Forelimb muscle (tissue), 1 donor: ENCODE measurements around the gene MARCHF3. TPM values are rescaled to one million over a fixed set of nuclear protein-coding genes. Genes with fewer than 3 reads are reported as not detected.
"Not testable (repeated sequence)": the region's sequence is repeated elsewhere in the genome, so short reads cannot be mapped to it uniquely, and the experiment has no call there.

ENCODE experiments used
- DNase-seq: peaks from one replicate; pipeline ENCODE4 v3.0.0-alpha.2; 2013; ENCODE audit warnings: low read depth
- polyA plus RNA-seq: library from polyadenylated mRNA; unstranded; fragments of 120-200 nt; gene quantifications from one replicate; pipeline ENCODE4 v1.2.1, GENCODE V29; 2013; ENCODE audit not compliant: insufficient read length

The MARCHF3 gene
- polyA plus RNA-seq, 1 donor: 7.8 TPM

GRCh38 chr5:126918615-126918957, 111.8 kb downstream of the MARCHF3 start:
- DNase-seq: no peak

- no peak for DNase-seq
Observed at GRCh38 chr5:126917918-126918614, 112.3 kb downstream of the MARCHF3 start.

DNA sequence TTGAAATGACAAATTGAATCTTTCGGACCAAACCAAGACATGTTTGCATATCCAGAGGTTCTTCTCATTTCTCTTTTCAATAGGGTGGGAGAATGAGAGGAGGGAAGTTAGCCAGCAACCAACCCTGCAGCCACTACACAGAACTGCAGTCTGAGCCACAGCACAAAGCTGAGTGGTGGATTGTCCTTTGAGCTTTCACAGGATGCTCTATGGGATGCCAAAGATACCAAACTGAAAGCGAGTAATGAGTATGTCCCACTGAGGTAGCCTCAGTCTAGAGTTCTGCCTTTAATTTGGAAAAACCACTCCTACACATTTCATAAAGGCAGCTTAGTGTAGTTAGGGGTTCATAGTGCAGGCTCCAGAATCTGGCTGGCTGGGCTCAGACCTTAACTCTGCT, 114.9 kb downstream of the MARCHF3 start:
- no peak for DNase-seq

DNA sequence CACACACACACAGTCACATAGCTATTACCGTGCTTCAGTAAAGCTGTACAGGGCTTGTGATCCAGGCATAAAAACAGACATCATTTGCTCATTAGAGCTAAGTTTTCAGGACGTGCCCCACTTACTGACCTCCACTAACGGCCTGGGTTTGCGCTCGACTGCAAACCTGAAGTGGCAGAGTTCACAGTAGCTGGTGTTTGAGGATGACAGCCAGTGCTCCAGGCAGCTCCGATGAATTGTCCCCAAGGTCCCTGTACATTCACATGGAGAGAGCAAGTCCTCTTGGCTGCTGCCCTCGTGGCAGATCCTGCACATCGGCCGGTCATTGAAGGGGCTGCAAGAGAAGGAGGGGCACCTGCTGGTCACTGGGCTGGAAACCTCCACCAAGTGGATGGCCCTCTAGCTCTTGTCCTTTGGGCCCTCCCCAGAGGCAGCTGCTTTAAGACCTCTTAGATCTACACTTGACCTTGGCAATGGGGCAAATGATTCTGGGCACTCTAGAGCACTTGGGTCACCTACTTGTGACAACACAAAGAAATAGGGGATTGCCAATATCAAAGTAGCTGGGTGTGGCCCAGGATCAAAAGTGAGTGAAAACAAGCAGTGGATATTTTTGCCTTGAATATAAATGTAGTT, 115.4 kb downstream of the MARCHF3 start:
- no peak for DNase-seq

GRCh38 chr5:126912616-126913200, 117.7 kb downstream of the MARCHF3 start:
- no peak for DNase-seq

- no peak for DNase-seq
Observed at GRCh38 chr5:126911986-126912385, 118.4 kb downstream of the MARCHF3 start.

DNA sequence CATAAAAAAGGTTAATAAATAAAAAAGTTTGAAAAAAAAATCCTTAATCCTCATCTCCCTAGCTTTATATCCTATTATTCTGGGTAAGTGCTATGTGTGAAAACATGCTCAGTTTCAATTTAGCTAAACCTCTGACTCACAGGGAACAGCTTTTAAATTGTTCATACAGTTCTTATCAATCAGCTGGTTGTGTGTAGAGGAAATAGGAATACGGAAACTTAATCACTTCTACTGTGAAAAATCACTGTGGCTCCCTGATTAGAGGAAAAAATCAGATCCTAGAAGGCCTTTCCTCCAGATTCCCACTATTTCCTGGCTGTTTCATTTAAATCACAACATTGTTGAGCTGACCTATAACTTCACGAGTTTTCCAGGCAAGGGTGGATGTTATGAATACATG, 120.5 kb downstream of the MARCHF3 start:
- DNase-seq: no peak

DNA sequence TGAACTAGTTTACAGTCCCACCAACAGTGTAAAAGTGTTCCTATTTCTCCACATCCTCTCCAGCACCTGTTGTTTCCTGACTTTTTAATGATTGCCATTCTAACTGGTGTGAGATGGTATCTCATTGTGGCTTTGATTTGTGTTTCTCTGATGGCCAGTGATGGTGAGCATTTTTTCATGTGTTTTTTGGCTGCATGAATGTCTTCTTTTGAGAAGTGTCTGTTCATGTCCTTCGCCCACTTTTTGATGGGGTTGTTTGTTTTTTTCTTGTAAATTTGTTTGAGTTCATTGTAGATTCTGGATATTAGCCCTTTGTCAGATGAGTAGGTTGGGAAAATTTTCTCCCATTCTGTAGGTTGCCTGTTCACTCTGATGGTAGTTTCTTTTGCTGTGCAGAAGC, 126.0 kb downstream of the MARCHF3 start:
- not testable (repeated sequence) for DNase-seq

GRCh38 chr5:126900796-126901195, 129.6 kb downstream of the MARCHF3 start:
- no peak for DNase-seq

GRCh38 chr5:126899476-126899875, 130.9 kb downstream of the MARCHF3 start:
- DNase-seq: no peak

DNA sequence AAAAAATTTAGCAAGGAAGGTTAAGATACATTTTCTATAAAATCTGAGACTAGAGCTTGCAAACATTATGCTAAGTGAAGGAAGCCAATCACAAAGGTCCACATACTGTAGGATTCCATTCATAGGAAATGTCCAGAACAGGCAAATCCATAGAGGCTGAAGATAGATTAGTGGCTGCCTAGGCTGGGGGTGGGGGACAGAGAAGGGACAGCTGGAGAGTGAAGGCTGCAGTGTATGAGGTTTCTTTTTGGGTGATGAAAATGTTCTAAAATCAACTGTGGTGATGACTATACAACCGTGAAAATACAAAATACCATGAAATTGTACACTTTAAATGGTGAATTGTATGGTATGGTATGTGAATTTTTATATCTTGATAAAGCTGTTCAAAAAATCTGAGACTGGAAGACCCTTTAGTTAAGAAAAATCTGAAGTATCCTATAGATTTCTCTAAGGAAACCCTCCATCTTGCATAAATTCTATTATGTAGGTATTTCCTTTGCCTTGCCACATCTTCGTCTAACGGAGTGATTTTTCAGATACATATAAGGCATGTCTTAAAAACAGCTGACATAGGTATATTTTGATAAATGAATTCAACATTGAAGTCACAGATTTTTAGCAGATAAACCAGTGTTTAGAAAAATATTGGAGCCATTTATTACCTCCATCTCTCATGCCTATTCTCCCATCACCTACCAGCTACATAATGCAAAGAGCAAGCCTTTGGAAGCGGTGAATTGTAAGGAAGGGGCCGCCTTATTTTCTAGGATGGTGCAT, 132.3 kb downstream of the MARCHF3 start:
- no peak for DNase-seq

DNA sequence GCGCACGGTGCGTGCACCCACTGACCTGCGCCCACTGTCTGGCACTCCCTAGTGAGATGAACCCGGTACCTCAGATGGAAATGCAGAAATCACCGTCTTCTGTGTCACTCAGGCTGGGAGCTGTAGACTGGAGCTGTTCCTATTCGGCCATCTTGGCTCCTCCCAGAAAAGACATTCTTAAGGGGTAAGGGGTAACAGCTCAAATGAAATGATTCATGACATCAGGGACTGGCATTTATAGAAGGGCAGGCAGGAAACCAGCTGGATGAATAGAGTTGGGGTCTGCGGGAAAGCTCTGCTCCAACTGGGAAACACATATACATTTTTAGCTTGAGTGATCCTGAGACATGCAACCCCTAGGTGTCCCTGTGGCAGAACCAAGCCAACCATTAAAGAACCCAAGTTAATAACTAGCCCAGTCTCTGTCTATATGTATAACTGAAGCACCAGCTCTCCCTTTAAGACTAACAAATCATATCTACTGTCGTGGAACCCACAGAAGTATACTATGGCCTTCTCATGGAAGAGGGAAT, 134.1 kb downstream of the MARCHF3 start:
- DNase-seq: no peak

DNA sequence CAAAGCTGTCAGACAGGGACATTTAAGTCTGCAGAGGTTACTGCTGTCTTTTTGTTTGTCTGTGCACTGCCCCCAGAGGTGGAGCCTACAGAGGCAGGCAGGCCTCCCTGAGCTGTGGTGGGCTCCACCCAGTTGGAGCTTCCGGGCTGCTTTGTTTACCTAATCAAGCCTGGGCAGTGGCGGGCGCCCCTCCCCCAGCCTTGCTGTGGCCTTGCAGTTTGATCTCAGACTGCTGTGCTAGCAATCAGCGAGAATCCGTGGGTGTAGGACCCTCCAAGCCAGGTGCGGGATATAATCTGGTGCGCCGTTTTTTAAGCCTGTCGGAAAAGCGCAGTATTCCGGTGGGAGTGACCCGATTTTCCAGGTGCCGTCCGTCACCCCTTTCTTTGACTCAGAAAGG, 134.6 kb downstream of the MARCHF3 start:
- DNase-seq: not testable (repeated sequence)

DNA sequence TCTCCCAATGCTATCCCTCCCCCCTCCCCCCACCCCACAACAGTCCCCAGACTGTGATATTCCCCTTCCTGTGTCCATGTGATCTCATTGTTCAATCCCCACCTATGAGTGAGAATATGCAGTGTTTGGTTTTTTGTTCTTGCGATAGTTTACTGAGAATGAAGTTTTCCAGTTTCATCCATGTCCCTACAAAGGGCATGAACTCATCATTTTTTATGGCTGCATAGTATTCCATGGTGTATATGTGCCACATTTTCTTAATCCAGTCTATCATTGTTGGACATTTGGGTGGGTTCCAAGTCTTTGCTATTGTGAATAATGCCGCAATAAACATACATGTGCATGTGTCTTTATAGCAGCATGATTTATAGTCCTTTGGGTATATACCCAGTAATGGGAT, 139.9 kb downstream of the MARCHF3 start:
- not testable (repeated sequence) for DNase-seq

DNA sequence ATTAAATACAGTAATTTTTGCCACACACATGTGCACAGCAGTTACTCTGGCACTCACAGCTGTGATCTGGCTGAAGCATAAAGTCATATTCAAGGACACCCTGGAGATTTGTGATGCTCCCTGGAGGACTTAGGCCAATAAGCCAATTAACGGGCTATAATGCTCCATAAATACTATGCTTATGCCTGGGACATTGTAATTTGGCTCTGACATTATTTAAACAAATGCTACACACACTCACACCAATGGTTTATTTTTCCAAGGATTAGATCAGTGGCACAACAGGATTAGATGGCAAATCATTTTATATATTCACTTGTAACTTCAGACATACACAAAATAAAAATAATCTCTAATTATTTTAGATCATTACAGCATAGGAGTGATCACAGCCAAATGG, 142.2 kb downstream of the MARCHF3 start:
- no peak for DNase-seq

GRCh38 chr5:126884269-126884819, 146.0 kb downstream of the MARCHF3 start:
- no peak for DNase-seq

- DNase-seq: no peak
Observed at GRCh38 chr5:126883564-126884245, 146.7 kb downstream of the MARCHF3 start.

DNA sequence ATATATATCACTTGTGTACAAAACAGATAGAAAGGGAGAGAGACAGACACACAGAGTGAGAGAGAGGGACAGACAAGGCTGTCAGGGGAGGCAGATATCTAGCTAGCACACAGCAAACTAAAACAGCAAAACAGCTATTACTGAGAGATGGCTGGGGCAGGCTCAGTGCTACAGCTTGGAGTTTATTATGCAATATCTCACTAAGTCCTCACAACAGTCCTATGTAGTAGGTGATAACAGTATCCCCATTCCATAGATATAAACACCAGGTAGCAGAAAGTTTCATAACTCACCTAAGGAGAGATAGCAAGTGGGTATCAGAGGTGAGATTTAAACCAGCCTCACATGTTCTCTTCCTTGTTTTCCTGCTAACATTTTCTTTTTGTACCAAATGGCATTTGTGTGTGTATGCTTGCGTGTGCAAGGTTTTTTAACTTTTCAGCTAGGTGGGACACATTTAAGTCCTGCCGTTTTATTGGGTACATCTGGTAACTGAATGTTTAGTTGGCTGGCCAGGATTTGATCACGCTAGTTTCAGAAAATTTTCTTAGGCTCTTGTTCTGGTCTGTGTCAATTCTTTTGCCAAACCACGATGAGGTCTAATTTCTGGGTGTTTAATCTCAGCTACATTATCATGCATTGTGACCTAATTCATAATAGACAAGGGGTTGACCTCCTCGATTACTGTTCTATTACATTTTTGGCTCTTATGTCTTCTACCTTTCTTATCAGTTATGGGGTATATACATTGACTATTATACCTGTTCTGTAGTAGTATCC, 148.3 kb downstream of the MARCHF3 start:
- DNase-seq: no peak

GRCh38 chr5:126878634-126879033, 151.7 kb downstream of the MARCHF3 start:
- no peak for DNase-seq

DNA sequence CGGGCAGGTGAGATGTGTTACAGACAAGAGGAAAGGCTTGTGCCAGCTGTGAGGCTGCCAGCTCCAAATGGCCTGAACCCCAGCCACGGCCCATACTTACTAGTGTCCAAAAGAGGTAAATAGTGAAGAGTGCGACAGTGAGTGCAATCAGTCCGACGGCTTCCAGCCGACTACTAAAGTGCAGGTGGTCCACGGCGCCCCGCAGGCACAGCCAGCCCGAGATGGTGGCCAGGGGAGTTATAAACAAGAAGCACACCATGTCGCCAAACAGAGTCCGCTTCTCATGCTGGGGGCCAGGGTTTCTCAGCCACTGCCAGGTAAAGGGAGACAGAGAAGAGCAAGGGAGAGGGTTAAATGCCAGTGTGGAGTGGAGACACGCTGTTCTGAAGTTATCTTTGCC, 152.3 kb downstream of the MARCHF3 start:
- no peak for DNase-seq

- no peak for DNase-seq
Observed at GRCh38 chr5:126877602-126878001, 152.8 kb downstream of the MARCHF3 start.
